WTC11 (cell line): Measurements from ENCODE around the gene VPS52. TPM values are rescaled to one million over a fixed set of nuclear protein-coding genes. Genes with fewer than 3 reads are reported as not detected.

ENCODE experiments used
- ATAC-seq: fragments of 200-7000 bp; cut with Tn5 transposase; 2 replicates; pipeline ENCODE4 v1.10.0; 2021; ENCODE audit warnings: mild to moderate bottlenecking, moderate library complexity
- CTCF ChIA-PET: fragments of 300-600 bp; sonication (Branson Sonifier 250); formaldehyde crosslinking; loops from one replicate; lab custom pipeline; 2021; ENCODE audit warnings: antibody characterized with exemption; lab: Charles Lee
- POLR2A ChIA-PET: fragments of 350-600 bp; sonication (Branson Sonifier 250); formaldehyde crosslinking; loops from one replicate; lab custom pipeline; 2021; ENCODE audit warnings: antibody characterized with exemption; lab: Charles Lee
- DNase-seq: peaks from one replicate; pipeline ENCODE4 v3.0.0; 2021; ENCODE audit warnings: low spot score
- H3K27ac Mint-ChIP-seq: 2 replicates; pipeline ENCODE4 v1.8.0; 2021; ENCODE audit warnings: mixed read lengths
- H3K27me3 Mint-ChIP-seq: 2 replicates; pipeline ENCODE4 v1.8.0; 2021; ENCODE audit warnings: low read depth, mild to moderate bottlenecking, moderate library complexity, mixed read lengths
- H3K36me3 Mint-ChIP-seq: 2 replicates; pipeline ENCODE4 v1.8.0; 2021; ENCODE audit warnings: mixed read lengths
- H3K4me1 Mint-ChIP-seq: 2 replicates; pipeline ENCODE4 v1.8.0; 2022; ENCODE audit warnings: mixed read lengths
- H3K4me3 Mint-ChIP-seq: 2 replicates; pipeline ENCODE4 v1.8.0; 2021; ENCODE audit warnings: mild to moderate bottlenecking, moderate library complexity, mixed read lengths
- H3K9me3 Mint-ChIP-seq: 2 replicates; pipeline ENCODE4 v1.8.0; 2021; ENCODE audit warnings: mixed read lengths
- ATF2 ChIP-seq: sonication (generic); formaldehyde crosslinking; IDR thresholded peaks from 2 replicates; pipeline ENCODE4 v1.8.1; 2022; ENCODE audit warnings: low read depth, missing genetic modification reagents, borderline replicate concordance
- CTCF ChIP-seq: fragments of 200-600 bp; IDR thresholded peaks from 2 replicates; pipeline ENCODE4 v1.8.0; 2022; ENCODE audit warnings: antibody characterized with exemption
- E2F5 ChIP-seq: sonication (generic); formaldehyde crosslinking; IDR thresholded peaks from 2 replicates; pipeline ENCODE4 v1.8.1; 2022; ENCODE audit warnings: mild to moderate bottlenecking, moderate library complexity, missing genetic modification reagents
- ELF4 ChIP-seq: sonication (generic); formaldehyde crosslinking; IDR thresholded peaks from 2 replicates; pipeline ENCODE4 v1.8.1; 2022; ENCODE audit warnings: low read depth, mild to moderate bottlenecking, moderate library complexity, missing genetic modification reagents
- HMGA2 ChIP-seq: fragments of 250-450 bp; sonication (Bioruptor Pico); IDR thresholded peaks from 2 replicates; pipeline ENCODE4 v1.4.0; 2021; ENCODE audit warnings: mild to moderate bottlenecking, moderate library complexity
- JUN ChIP-seq: sonication (generic); formaldehyde crosslinking; IDR thresholded peaks from 2 replicates; pipeline ENCODE4 v1.8.0; 2023; ENCODE audit warnings: mild to moderate bottlenecking, missing genetic modification reagents
- KAT7 ChIP-seq: sonication (generic); formaldehyde crosslinking; IDR thresholded peaks from 2 replicates; pipeline ENCODE4 v1.8.1; 2023; ENCODE audit warnings: missing genetic modification reagents, mild to moderate bottlenecking, borderline replicate concordance
- MAX ChIP-seq: sonication (generic); formaldehyde crosslinking; IDR thresholded peaks from 2 replicates; pipeline ENCODE4 v1.8.0; 2022; ENCODE audit warnings: mild to moderate bottlenecking, missing genetic modification reagents
- MLX ChIP-seq: sonication (generic); formaldehyde crosslinking; IDR thresholded peaks from 2 replicates; pipeline ENCODE4 v1.8.1; 2023; ENCODE audit warnings: mild to moderate bottlenecking, missing genetic modification reagents, moderate library complexity
- NFATC4 ChIP-seq: fragments of 250-450 bp; sonication (Bioruptor Pico); IDR thresholded peaks from 2 replicates; pipeline ENCODE4 v1.9.0; 2021; ENCODE audit warnings: mild to moderate bottlenecking
- SMAD4 ChIP-seq: sonication (generic); formaldehyde crosslinking; IDR thresholded peaks from 2 replicates; pipeline ENCODE4 v1.8.0; 2022; ENCODE audit warnings: mild to moderate bottlenecking, missing genetic modification reagents
- TEAD1 ChIP-seq: sonication (generic); formaldehyde crosslinking; IDR thresholded peaks from 2 replicates; pipeline ENCODE4 v1.8.0; 2022; ENCODE audit warnings: mild to moderate bottlenecking, missing genetic modification reagents
- USF2 ChIP-seq: sonication (generic); formaldehyde crosslinking; IDR thresholded peaks from 2 replicates; pipeline ENCODE4 v1.8.1; 2023; ENCODE audit warnings: mild to moderate bottlenecking, missing genetic modification reagents, moderate library complexity
- ZNF532 ChIP-seq: fragments of 250-450 bp; sonication (Bioruptor Pico); IDR thresholded peaks from 2 replicates; pipeline ENCODE4 v1.9.0; 2021; ENCODE audit warnings: mild to moderate bottlenecking, borderline replicate concordance
- total RNA-seq: library from RNA; stranded (reverse); gene quantifications from 3 replicates; pipeline ENCODE4 v1.2.3, GENCODE V29; 2021

Gene VPS52
- total RNA-seq, 1 experiment from 2014 or later = 46.8 TPM

GRCh38 chr6:33273129-33273923, 1.6 kb upstream of the VPS52 start:
- Mint-ChIP-seq H3K9me3 (no peaks in the 10 kb centered on the region), H3K27ac (peak overlapping the region; percentile 100), H3K4me1 (peaks cover 53% of the 10 kb centered on the region), H3K27me3 (no peaks in the 10 kb centered on the region), H3K4me3 (peak overlapping the region; percentile 96), H3K36me3 (peaks cover 54% of the 10 kb centered on the region)
- POLR2A ChIA-PET = no interaction called here
- DNase-seq = no peak
- no peak for TF ChIP-seq USF2
- no peak for TF ChIP-seq KAT7 (CRISPR knock-in tag)
- 0 out of 2 replicates have a peak, but pooled peaks have one; percentile 30 for TF ChIP-seq NFATC4 (CRISPR knock-in tag)
- no peak for ATAC-seq
- CTCF ChIA-PET = no interaction called here

- Mint-ChIP-seq H3K4me1 (peaks cover 50% of the 10 kb centered on the region), H3K9me3 (no peaks in the 10 kb centered on the region), H3K36me3 (peaks cover 61% of the 10 kb centered on the region), H3K27me3 (no peaks in the 10 kb centered on the region), H3K4me3 (peak overlapping the region; percentile 96), H3K27ac (peak overlapping the region; percentile 100)
- POLR2A ChIA-PET = interaction anchor here (1.1 to 2.1 kb wide), 8 partner anchors 9 to 300 kb away, joined by 3 to 8 read pairs (median 5); partner anchors contain the start of genes PFDN6, RING1 and WDR46
- DNase-seq (no peak), ATAC-seq (no peak)
- TF ChIP-seq E2F5 (CRISPR knock-in tag) (no peak), USF2 (no peak), JUN (CRISPR knock-in tag) (0 out of 2 replicates have a peak, but pooled peaks have one; percentile 8), CTCF (no peak), SMAD4 (CRISPR knock-in tag) (peak; percentile 62; the same call in 1 of the 2 replicates), MAX (CRISPR knock-in tag) (peak; percentile 47; the same call in 1 of the 2 replicates), HMGA2 (CRISPR knock-in tag) (no peak), TEAD1 (CRISPR knock-in tag) (0 out of 2 replicates have a peak, but pooled peaks have one; percentile 5), KAT7 (CRISPR knock-in tag) (no peak)
- CTCF ChIA-PET = interaction anchor here (1.0 to 2.4 kb wide), 4 partner anchors 24 to 46 kb away, joined by 3 to 10 read pairs (median 5); partner anchors contain the start of gene ZBTB22
Observed at GRCh38 chr6:33272275-33273128, 826 bp upstream of the VPS52 start.

- Mint-ChIP-seq H3K27me3 (no peaks in the 10 kb centered on the region), H3K36me3 (peaks cover 67% of the 10 kb centered on the region), H3K9me3 (no peaks in the 10 kb centered on the region), H3K4me3 (peak overlapping the region; percentile 96), H3K27ac (peak overlapping the region; percentile 100), H3K4me1 (peaks cover 44% of the 10 kb centered on the region)
- ATAC-seq = peak; percentile 8
- ChIA-PET CTCF (interaction anchor here (2.1 to 2.4 kb wide), 2 partner anchors 22 to 47 kb away, joined by 6 to 10 read pairs; partner anchors contain the start of gene ZBTB22), POLR2A (interaction anchor here (0.5 to 2.1 kb wide), 9 partner anchors 8 to 299 kb away, joined by 3 to 8 read pairs (median 5); partner anchors contain the start of gene RING1)
- no peak for DNase-seq
- no peak for TF ChIP-seq MLX
- no peak for TF ChIP-seq ATF2
- TF ChIP-seq ELF4 (CRISPR knock-in tag) = no peak
- no peak for TF ChIP-seq USF2
- TF ChIP-seq ZNF532 (CRISPR knock-in tag) = no peak
Observed at GRCh38 chr6:33271117-33271467, 584 bp downstream of the VPS52 start.
